H1 (cell line): Measurements from ENCODE around the gene NELL1. TPM values are rescaled to one million over a fixed set of nuclear protein-coding genes. Genes with fewer than 3 reads are reported as not detected.

Experiments used
- BCL11A ChIP-seq, 2 experiments: IDR thresholded peaks; one replicate each; pipeline ENCODE4 v1.6.1; 2011; ENCODE audit warnings: low read depth in 2 of 2, low read length in 2 of 2, mild to moderate bottlenecking in 2 of 2
- CHD7 ChIP-seq: fragments of 300-600 bp; sonication (generic); IDR thresholded peaks from 2 replicates; pipeline ENCODE4 v1.7.1; 2012; ENCODE audit warnings: low read length, moderate library complexity, mild to moderate bottlenecking, inconsistent platforms; ENCODE audit not compliant: insufficient replicate concordance
- SRF ChIP-seq: IDR thresholded peaks from 2 replicates; pipeline ENCODE4 v1.6.1; 2011; ENCODE audit warnings: mild to moderate bottlenecking, low read depth, low read length, moderate library complexity
- polyA plus RNA-seq, 7 experiments: library from polyadenylated mRNA; depleted of rRNA in 3 of 7; stranded (reverse) in 5 of 7; unstranded in 2 of 7; fragments of >200 nt in 5 of 7; fragments of 200-250 nt in 2 of 7; gene quantifications; 1 replicate in 5 of 7; 2 replicates in 1 of 7; 4 replicates in 1 of 7; pipeline versions ENCODE4 v1.2.1 to v1.2.3, GENCODE V29; 2011 to 2013; ENCODE audit warnings: missing spikeins in 2 of 7, mixed read lengths in 2 of 7
- total RNA-seq: library from RNA; stranded (reverse); fragmentation: NEBNext Ultra II Directional; extraction: Animal tissue kit (Norgen Biotek cat#: 25700); gene quantifications from 2 replicates; pipeline ENCODE4 v1.2.1, GENCODE V29; 2021

Gene NELL1
- total and polyA plus RNA-seq, 2 of the 8 experiments (the other 6 are each of a cell fraction or from before 2014, with no cell fraction given), result 0.21 TPM; not detected in 1

GRCh38 chr11:20644360-20644759 is 25.0 kb upstream of the NELL1 start (continued):
- no peak for TF ChIP-seq CHD7
- TF ChIP-seq SRF, result no peak
- no peak for TF ChIP-seq BCL11A (IDR thresholded peaks at IDR 0.05; ENCODE audit: low read depth in 2 of 2, low read length in 2 of 2)
